Stimulated activated CD4-positive, alpha-beta T cell treated with anti-CD3 and anti-CD28 coated beads, Interleukin-1b, Interleukin-23, amount 100 ng/mL, for 4 hours (primary cell): ENCODE data around the gene KRTAP12-3.

Experiments
- DNase-seq, 2 donors: peaks; one replicate each; pipeline ENCODE4 v3.0.0-alpha.2; 2020; ENCODE audit warnings: low read depth in 2 of 2

The KRTAP12-3 gene

GRCh38 chr21:44702111-44702972 is 44.6 kb downstream of the KRTAP12-3 start:
- DNase-seq: no peak

- DNase-seq: no peak
Measured at GRCh38 chr21:44702973-44703730, 45.4 kb downstream of the KRTAP12-3 start.

GRCh38 chr21:44703731-44704635 is 46.3 kb downstream of the KRTAP12-3 start:
- no peak for DNase-seq

- DNase-seq: no peak
Measured at GRCh38 chr21:44704636-44705001, 46.9 kb downstream of the KRTAP12-3 start.

GRCh38 chr21:44706026-44706705 is 48.4 kb downstream of the KRTAP12-3 start:
- no peak for DNase-seq

GRCh38 chr21:44706706-44707581 is 49.2 kb downstream of the KRTAP12-3 start:
- no peak for DNase-seq
